Pulmonary artery endothelial cell (primary cell): ENCODE measurements around the gene MED22. TPM values are rescaled to one million over a fixed set of nuclear protein-coding genes. Genes with fewer than 3 reads are reported as not detected.
"Not testable (repeated sequence)": the region's sequence is repeated elsewhere in the genome, so short reads cannot be mapped to it uniquely, and the experiment has no call there.

Experiments used
- DNase-seq: peaks from one replicate; pipeline ENCODE4 v3.0.0-alpha.2; 2011; ENCODE audit warnings: low read depth, low spot score
- total RNA-seq: library from RNA; depleted of rRNA; stranded (reverse); fragments of >200 nt; gene quantifications from 2 replicates; pipeline ENCODE4 v1.2.3, GENCODE V29; 2014

MED22 gene
- total RNA-seq, 1 donor from 2014 or later = 17.7 TPM

DNA sequence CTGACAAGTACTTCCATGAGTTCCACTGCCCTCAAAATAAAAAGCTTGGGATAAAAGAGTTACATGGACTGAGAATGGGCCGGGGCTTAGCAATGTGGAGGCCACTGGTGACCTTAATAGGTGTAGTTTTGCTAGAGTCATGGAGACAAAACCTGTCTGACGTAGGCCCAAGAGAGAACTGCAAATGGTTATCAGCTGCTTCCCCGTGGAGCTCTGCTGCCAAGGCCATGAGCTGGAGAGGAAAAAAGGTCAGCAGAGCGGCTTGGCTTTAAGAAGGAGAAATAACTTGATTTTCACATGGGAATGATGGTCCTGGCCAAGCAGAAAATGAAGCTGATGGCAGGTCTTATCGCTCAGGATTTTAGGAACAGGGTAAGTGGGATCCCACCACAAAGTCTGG, 8.3 kb downstream of the MED22 start:
- no peak for DNase-seq

DNA sequence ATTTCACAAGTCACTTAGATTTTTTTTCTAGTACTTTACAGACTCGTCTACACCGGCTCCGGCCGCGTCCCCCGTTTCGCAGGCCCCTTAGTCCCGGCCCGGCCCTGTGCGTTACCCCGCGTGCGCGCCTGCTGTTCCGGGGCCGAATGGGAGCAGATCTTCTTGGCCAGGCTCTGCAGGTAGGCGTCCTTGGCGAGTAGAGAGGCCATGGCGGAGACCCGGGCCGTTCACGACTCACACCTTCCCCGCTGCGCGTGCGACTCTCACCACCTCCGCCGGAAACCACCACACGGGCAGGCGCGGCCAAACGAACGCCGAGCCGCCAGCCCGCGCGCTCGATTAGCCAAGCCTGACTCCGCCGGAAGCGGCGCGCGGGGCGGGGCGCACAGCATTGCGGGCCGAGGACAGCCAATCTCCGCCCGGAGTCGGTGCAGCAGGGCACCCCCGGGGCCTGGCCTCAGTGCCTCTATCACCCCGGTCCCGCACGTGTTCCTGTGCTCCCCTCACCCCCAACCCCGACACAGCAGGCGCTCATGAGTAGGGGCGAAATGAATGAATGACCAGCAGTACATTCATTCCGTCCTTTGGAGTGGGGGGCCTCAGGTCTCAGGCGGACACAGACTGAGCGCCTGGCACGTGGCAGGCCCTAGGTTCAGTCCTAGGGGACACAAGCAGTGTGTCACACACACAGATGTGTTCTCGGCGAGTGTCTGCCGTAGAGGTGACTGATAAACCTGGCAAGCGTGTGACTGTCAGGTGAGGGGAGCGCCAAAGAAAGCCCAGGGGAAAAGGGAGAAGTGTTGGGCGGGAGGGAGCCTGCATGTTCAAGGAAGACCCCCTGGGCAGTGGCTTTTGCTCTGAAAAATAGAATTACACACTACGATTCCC, 11.8 kb downstream of the MED22 start, which contains the start of gene SURF6:
Gene SURF6 (minus strand): TSS at position 265 of the 888 bp plus-strand sequence. CDS start 56 bp downstream, at position 209.
- DNase-seq = peak; percentile 60

DNA sequence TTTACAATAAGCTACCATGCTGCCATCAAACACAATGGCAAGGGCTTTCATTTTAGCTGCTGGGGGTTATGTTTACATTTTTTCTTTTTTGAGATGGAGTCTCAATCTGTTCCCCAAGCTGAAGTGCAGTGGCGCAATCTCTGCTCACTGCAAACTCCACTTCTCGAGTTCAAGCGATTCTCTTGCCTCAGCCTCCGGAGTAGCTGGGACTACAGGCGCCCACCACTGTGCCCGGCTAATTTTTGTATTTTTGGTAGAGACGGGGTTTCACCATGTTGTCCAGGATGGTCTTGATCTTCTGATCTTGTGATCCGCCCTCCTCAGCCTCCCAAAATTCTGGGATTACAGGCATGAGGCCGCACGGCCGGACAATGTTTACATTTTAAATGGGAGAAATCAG, 13.0 kb downstream of the MED22 start:
- not testable (repeated sequence) for DNase-seq

DNA sequence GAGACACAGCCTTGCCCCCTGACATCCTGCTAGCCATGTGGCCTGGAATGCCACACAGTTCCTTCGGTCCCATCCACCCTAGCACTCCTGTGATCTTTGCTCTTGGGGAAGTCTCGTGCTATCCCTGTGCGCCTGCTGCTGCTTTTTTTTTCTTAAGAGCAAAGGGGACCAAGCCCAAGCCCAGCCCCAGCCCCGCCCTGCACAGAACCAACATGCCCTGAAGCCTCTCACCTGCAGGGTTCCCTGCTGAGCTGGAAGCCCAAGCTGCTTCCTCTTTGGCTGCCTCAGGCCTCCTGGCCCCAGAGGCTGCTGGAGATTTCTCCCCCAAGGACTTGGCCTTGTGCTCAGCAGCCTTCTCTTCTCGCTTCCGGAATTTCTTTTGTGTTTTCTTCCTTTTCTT, 13.8 kb downstream of the MED22 start:
- DNase-seq = no peak

DNA sequence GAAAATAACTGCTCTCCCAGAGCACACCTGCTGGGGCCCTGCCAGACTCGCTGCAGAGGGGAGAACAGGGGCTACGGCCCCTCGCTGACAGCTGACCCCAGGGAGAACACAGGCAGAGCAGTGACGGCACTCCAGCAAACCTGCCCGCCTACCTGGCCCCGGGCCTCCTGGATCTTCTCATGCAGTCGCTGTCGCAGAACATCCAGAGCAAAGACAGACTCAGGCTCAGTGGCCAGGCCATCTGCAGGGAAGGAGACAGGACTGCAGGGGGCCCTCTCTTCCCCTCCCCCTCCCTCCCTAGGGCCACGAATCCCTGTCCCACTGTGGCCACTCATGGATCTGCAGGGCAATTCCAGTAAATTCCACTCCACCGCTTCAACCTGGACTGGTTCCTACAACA, 14.4 kb downstream of the MED22 start:
- DNase-seq = no peak

DNA sequence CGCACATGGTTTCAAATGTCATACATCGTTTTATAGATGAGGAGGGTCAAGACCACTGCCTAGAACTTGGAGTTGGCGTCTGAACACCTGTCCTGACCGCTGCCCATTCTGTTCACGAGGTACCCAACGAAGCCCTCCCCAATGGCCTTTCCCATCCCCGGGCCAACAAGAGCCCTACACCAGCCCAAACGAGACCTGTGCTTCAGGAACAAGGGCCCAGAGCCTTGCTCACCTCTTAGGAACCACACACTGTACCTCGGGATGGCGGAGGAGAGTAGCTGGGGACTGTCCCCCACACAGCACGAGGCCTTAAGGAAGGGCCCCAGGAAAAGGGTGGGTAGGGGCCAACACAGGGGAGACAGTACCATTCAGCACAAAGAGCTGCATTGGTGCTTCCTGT, 14.9 kb downstream of the MED22 start:
- DNase-seq = no peak

DNA sequence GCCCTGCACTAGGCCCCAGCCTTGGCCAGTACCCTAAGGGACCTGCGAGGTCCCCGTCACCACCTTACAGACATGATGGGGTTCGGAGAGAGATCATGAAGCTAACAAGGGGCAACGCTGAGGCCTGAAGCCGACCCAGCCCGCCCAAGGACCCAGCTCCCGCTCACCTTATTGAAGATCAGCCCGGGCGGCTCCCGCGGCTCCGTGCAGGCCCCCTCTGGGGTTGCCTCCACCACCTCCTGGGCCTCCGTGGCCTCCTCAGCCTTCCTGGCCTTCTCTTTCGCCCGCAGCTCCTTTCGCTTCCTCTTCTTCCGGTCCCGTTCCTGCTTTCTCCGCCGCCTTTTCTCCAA, 15.6 kb downstream of the MED22 start:
- DNase-seq = no peak

DNA sequence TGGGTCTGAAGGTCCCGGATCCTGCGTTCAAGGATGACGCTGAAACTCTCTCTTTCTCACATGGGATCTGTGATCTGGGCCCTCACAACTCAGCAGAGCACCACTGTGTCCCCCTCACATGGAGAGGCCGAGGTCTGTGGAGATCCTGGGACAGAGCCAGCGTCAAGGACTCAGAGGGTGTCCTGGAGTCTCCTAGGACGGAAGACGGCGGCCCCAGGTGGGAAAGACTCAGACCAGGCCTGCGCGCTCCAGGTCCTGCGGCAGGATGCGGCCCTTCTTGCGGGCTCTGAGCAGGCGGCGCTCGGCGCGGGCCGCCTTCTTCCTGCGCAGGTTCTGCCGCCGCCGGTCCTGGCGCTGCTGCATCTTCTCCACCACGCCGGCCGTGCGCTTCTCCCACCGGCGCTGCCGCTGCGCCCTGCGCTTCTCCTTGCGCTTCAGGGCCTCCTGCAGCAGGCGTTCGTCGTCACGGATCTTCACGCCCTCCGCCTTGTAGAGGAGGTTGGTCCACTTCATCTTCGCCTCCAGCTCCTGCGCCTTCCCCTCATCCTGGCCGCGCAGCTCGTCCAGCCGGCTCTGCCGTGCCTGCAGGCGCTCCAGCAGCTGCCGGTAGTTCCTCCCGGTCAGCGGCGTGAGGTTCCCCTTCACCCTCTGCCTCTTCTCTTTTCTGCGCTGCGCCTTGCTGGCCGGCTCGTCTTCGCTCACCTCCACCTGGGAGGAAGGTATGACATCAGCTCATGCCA, 16.1 kb downstream of the MED22 start:
- no peak for DNase-seq

DNA sequence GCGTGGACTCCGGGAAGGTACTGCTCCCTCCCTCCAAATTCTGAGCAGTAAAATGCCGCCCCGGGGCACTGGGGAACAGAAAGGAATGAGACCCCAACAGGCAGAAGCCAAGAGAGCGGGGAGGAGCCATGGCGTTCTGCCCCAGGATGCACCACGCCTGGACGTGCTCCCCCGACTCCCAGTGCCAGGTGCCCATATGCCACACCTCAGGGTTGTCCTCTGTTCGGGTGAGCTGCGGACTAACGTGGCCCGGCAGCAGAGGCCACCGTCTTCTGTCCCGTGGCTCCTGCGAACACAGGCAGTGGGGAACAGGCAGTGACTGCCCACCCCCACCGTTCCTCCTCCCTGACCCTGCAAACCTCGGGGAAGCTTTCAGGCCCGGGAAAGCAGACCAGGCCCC, 16.7 kb downstream of the MED22 start:
- no peak for DNase-seq

DNA sequence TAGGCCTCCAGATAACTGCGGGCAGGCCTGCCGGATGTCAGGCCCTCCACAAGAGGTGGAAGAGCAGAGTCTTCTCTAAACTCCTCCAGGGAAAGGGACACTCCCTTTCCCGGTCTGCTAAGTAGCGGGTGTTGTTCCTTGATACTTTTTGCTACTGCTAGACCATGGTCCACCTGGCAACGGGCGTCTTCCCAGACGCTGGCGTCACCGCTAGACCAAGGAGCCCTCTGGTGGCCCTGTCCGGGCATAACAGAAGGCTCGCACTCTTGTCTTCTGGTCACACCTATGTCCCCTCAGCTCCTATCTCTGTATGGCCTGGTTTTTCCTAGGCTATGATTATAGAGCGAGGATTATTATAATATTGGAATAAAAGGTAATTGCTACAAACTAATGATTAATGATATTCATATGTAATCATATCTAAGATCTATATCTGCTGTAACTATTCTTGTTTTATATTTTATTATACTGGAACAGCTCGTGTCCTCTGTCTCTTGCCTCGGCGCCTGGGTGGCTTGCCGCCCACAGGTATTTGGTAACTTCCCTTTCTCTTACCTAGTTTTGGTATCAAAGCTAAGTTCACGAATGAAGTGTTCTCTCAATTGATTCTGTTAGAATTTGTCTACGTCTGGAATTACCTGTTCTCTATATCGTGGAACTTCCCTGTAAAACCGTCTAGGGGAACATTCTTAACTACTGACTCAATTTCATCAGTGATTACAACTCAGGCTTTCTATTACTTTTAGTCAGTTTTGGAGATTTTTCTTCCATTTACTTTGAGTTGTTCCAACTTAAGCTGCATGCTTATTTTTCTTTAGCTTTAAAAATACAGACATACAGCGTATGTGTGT, 18.4 kb downstream of the MED22 start:
- not testable (repeated sequence) for DNase-seq

DNA sequence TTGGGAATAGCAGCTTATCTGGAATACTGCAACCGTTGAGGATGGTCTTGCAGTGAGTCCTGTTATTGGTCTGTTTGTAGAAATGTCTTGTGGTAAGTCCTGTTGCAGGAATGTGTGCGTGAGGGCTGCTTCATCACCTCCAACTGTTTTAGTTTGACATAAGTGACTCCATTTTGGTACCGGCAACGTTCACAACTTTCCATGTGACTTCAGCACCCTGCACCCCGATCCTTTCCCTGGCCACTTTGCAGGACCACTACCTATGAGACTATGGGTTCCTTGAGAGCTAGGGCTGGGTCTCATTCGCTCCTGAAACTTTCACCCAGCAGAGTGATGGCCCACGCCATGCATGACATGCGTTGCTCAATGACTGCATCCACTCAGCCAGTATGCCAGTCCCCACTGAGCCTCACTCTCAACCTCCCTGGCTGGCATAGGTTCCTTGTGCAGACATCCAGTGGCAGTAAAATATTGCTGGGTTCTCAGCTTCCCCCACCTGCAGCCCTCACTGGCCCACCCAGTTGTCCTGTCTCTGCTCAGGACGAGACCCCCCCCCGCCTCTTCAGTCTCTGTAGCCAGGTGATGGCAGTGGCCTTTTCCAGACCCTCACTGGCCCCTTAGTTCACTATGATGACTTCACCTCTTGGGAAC, 20.0 kb downstream of the MED22 start:
- DNase-seq = no peak

DNA sequence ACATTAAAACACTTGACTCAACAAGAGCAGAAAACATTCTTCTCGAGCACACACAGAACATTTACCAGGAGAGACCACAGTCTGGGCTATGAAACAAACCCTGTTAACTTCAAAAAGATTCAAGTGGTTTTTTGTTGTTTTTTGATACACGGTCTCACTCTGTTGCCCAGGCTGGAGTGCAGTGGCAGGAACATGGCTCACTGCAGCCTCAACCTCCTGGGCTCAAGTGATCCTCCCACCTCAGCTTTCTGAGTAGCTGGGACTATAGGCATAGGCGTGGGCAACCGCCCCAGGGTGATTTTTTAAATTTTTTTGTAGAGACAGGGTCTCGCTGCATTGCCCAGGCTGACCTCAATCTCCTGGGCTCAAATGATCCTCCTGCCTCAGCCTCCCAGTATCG, 20.9 kb downstream of the MED22 start:
- DNase-seq = not testable (repeated sequence)

DNA sequence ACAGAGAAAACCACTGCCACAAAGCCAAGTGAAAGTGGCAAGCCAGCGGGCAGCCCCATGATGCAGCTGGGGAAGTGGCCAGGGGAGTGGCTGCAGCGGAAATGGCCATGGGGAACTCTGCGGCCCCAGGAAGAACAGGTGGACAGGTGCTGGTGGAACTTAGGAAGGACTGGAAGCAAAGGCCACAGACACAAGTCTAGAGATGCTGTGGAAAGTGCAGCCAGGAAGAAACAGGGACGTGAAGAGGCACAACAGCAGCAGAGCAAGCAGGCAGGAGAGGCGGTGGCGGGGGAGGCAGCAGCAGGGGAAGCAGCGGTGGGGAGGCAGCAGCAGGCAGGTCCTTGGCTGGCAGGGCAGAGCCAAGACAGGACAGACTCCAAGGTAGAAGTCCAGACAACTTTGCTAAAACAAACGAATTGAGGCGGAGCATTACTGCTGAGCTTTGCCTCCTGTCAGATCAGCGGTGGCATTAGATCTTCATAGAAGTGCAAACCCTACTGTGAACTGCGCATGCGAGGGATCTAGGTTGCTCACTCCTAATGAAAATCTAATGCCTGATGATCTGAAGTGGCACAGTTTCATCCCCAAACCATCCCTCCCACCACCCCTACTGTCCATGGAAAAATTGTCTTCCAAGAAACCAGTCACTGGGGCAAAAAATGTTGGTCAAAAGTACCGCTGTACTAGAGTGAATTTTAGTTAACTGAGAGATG, 23.8 kb downstream of the MED22 start:
- DNase-seq = no peak

DNA sequence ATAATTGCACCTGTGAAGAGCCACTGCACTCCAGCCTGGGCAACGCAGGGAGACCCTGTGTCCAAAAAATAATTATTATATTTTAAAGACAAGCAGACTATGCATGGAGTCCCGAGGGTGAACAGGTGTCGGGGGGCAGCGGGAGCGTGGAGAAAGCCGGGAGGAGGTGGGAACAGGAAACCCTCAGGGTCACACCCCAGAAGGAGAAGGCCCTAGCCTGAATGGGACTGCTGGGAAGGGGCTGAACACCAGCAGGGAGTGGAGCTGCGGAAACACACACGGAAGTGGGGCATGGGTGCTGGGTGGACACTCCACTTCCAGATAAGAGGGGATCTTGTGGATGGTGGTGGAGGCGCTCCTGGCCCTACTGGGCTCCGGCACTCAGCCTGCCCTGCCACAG, 24.7 kb downstream of the MED22 start:
- DNase-seq = no peak

DNA sequence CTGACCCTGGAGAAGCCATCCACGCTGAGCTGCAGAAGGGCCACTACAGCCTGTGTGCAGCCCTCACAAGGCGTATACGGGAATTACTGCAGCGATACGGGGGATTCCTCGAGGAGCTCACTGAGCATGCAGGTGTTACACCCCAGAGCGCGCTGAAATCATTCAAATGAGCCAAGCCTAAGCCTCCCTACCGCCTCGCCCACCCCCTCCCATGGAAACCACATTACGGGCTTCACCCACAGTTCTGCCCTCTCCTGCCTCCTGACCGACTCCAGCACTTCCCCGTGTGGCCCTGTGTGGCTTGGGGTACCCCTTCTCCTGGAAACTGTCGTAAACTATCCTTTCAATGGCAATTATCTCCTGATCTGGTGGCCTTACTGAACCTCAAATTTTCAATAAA, 25.2 kb downstream of the MED22 start:
- no peak for DNase-seq

DNA sequence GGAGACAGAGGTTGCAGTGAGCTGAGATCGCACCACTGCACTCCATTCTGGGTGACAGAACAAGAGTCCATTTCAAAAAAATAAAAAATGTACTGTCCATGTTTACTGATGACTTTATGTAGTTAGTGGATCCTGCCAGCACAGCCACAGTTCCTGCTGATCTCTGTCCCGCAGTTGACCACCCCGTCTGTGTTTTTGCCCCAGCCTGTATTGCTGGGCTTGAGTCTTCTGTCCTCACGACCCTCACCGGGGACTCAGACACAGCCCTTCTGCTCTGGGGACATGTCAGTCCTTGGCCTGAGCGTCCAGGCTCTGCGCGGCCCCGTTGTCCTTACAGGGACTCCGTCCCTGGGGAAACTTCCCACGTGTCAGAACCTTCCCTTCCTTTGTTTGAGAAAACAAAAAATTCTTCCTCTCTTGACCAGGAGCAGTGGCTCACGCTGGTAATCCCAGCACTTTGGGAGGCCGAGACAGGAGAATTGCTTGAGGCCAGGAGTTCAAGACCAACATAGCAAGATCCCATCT, 26.5 kb downstream of the MED22 start:
- DNase-seq = no peak

DNA sequence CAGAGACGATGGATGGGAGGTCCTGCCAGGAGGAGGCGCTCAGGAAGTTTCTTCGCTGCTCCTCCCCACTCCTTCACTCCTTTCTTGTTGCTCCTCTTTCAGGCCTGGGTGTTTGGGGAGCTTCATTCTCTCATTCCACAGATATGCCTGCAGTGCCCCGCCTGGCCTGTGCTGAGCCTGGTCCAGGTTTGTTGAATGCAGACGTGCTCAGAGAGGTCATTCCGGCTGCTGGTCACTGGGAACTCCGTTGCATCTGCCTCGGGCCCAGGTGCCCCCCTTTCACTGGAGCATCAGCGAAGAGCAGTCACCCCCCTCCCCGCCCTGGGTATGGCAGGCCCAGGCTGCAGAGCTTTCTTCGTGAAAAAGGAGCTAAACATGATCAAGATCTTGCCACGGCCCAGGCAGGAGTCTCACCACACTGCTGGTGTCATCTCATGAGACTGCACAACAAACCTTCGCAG, 27.5 kb downstream of the MED22 start:
- no peak for DNase-seq

DNA sequence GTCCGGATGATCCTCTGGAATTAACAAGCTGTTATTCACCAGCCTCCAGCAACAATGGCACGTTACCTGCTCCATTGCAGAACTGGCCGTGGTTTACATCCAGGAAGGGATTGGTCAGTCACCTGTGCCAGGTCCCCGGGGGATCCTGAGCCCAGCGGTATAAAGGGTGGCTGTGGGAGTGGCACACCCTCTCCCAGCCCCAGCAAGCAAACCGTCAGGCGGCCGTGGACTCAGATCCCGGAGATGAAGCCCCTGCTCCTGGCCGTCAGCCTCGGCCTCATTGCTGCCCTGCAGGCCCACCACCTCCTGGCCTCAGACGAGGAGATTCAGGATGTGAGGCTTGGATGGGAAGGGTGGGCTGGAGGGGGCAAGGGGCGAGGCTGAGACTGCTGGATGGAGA, 30.4 kb downstream of the MED22 start:
- DNase-seq = not testable (repeated sequence)

DNA sequence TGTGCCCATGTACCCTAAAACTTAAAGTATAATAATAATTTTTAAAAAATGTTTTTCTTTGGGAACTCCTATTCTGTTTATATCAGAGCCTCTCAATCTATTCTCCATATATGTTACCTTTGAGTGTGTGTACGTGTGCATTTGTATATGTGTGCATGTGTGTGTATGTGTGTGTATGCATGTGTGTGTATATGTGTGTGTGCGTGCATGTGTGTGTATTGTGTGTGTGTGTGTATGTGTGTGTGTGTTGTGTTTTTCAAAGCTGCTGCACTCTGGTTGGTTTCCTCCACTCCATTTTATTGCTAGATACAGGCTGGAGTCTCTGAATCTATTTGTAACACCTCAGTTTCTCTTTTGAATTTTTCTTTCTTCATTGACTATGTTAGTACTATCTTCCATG, 31.9 kb downstream of the MED22 start:
- DNase-seq = no peak

DNA sequence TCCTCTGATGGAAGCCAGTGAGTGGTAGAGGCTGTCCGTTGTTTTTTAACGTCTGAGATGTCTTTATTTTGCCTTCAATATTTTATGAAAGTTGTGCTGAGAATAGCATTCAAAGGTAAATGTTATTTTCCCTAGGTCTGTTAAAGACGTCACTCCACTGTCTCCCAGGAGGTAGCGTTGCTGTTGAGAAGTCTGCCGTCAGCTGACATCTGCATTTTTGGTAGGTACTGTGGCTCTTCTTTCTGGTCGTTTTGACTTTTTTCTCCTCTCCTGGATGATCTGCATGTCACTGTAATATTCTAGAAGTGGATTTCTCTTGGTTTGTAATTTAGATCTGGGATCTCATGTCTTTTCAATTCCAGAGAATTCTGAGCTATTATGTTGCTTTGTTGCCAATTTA, 38.3 kb downstream of the MED22 start:
- DNase-seq = no peak
